Bronchial epithelial cell (primary cell): ENCODE measurements around the gene DHX58. TPM values are rescaled to one million over a fixed set of nuclear protein-coding genes. Genes with fewer than 3 reads are reported as not detected.
A peak's percentile ranks its signal among the peaks of the same experiment; 100 is the strongest.

Source experiments
- DNase-seq: peaks from one replicate; pipeline ENCODE4 v3.0.0-alpha.2; 2010; ENCODE audit warnings: low read depth
- FAIRE-seq: peaks from 2 replicates; lab custom pipeline; 2011; peaks lifted over from hg19 to GRCh38; lab: Jason Lieb, UNC
- H3K27me3 ChIP-seq: 2 replicates; pipeline ENCODE4 v1.5.1; 2011; ENCODE audit warnings: low read length; ENCODE audit not compliant: control insufficient read depth, insufficient read depth
- H3K36me3 ChIP-seq: 2 replicates; pipeline ENCODE4 v1.5.1; 2011; ENCODE audit warnings: low read length; ENCODE audit not compliant: control insufficient read depth, insufficient read depth
- H3K4me3 ChIP-seq: 2 replicates; pipeline ENCODE4 v1.5.1; 2011; ENCODE audit warnings: mild to moderate bottlenecking, low read depth, low read length, control low read depth
- CTCF ChIP-seq: IDR thresholded peaks from 2 replicates; pipeline ENCODE4 v1.5.1; 2011; ENCODE audit warnings: mild to moderate bottlenecking, moderate library complexity, low read length, control low read depth, inconsistent platforms; ENCODE audit not compliant: insufficient read depth, severe bottlenecking
- total RNA-seq: library from RNA; depleted of rRNA; stranded (reverse); fragments of >200 nt; gene quantifications from 2 replicates; pipeline ENCODE4 v1.2.1, GENCODE V29; 2014

Gene DHX58
- total RNA-seq, 1 donor from 2014 or later: 5.0 TPM

- DNase-seq (no peak), FAIRE-seq (peak; percentile 87)
- Histone ChIP-seq H3K27me3 (peaks cover 5% of the 10 kb centered on the region), H3K36me3 (no peaks in the 10 kb centered on the region), H3K4me3 (no peak overlapping the region)
- no peak for TF ChIP-seq CTCF
Observed at GRCh38 chr17:42053731-42054500, 58.6 kb downstream of the DHX58 start.

- peaks cover 5% of the 10 kb centered on the region for H3K27me3 ChIP-seq
- TF ChIP-seq CTCF: no peak
Observed at GRCh38 chr17:42052346-42052877, 60.1 kb downstream of the DHX58 start.

GRCh38 chr17:42051645-42052044 is 60.9 kb downstream of the DHX58 start:
- no peak for DNase-seq
- H3K36me3 ChIP-seq: no peaks in the 10 kb centered on the region
- FAIRE-seq: no peak
- TF ChIP-seq CTCF: no peak
- H3K27me3 ChIP-seq: peaks cover 5% of the 10 kb centered on the region
- H3K4me3 ChIP-seq: no peak overlapping the region

More at GRCh38 chr17:42052346-42052877, 60.1 kb downstream of the DHX58 start:
- Histone ChIP-seq H3K4me3 (no peak overlapping the region), H3K36me3 (no peaks in the 10 kb centered on the region)
- DNase-seq: no peak
- FAIRE-seq: no peak

Other genes starting within 250 kb of the DHX58 start
- gene KLHL11, start 247.3 kb downstream of the DHX58 start, total RNA-seq: 31.0 and 33.2 TPM in 2 replicates
- 78.5 and 121 TPM in 2 replicates for gene ACLY, start 193.8 kb downstream of the DHX58 start, total RNA-seq
- gene ODAD4, start 182.1 kb downstream of the DHX58 start, total RNA-seq: 0.13 and 0.26 TPM in 2 replicates
- gene CNP, start 145.9 kb downstream of the DHX58 start, total RNA-seq: 16.3 and 32.4 TPM in 2 replicates
- gene DNAJC7, start 95.3 kb downstream of the DHX58 start, total RNA-seq: 47.7 and 77.2 TPM in 2 replicates
- gene NKIRAS2, start 92.6 kb downstream of the DHX58 start, total RNA-seq: 13.7 and 31.1 TPM in 2 replicates
- gene C17orf113, start 62.1 kb downstream of the DHX58 start, total RNA-seq: 0.26 and 0.64 TPM in 2 replicates
- under 0.01 and 0.26 TPM in 2 replicates for gene ZNF385C, start 14.2 kb downstream of the DHX58 start, total RNA-seq
- 5.6 and 10.3 TPM in 2 replicates for gene KAT2A, start 8.7 kb upstream of the DHX58 start, total RNA-seq
- not detected in 2 replicates for gene HSPB9, start 10.1 kb upstream of the DHX58 start, total RNA-seq
- 52.1 and 63.9 TPM in 2 replicates for gene RAB5C, start 42.3 kb upstream of the DHX58 start, total RNA-seq
- gene KCNH4, start 68.4 kb upstream of the DHX58 start, total RNA-seq: not detected in 2 replicates
- gene HCRT, start 72.7 kb upstream of the DHX58 start, total RNA-seq: not detected in 2 replicates
- gene GHDC, start 81.8 kb upstream of the DHX58 start, total RNA-seq: 5.9 and 6.8 TPM in 2 replicates
- gene STAT5B, start 163.7 kb upstream of the DHX58 start, total RNA-seq: 11.6 and 12.2 TPM in 2 replicates
- gene STAT5A, start 175.8 kb upstream of the DHX58 start, total RNA-seq: 1.3 TPM in 2 replicates